GM21447 (cell line): ENCODE data around the gene FBXW2.

Source experiments
- ATAC-seq: cut with Tn5 transposase; IDR thresholded peaks from one replicate; pipeline ENCODE4 v1.9.1; 2021; ENCODE audit not compliant: unreplicated experiment

The FBXW2 gene

GRCh38 chr9:120745278-120745677, 47.9 kb downstream of the FBXW2 start:
- no peak for ATAC-seq

DNA sequence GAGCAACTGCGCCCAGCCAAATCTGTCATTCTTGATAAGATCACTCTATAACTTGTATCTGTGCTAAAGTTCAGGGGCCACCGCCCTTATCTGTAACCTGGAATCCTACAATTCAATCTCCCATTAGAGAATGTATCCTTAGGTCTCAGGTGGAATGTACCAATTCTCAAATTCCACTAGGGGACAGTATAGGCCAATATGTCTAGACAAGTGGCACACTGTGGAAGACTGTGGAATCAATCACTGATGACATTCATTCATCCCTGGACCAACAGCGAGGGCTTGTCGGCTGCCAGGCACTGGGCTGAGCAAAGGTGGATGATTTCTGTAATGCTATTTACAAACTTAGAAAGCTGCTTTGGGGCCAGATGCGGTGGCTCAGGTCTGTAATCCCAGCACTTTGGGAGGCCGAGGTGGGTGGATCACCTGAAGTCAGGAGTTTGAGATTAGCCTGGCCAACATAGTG, 50.2 kb downstream of the FBXW2 start:
- no peak for ATAC-seq

- ATAC-seq, result no peak
These were observed 51.5 kb downstream of the FBXW2 start for GRCh38 chr9:120741701-120742100.

DNA sequence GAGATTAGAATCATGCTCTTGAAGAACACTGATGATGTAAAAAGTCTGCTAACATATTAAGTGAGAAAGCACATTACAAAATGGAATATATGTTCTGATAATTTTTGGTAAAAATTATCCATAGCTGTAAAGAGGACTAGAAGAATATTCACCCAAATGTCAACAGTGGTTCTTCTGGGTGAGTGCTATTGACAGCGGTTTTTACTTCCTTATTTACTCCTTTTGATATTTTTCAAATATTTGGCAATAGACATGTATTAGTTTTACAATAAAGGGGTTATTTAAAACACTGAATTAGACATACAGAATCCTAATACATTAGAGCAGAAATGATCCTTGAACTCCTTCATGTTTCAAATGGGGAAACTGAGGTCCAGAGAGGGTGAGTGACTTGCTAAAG, 52.0 kb downstream of the FBXW2 start:
- ATAC-seq, result no peak

DNA sequence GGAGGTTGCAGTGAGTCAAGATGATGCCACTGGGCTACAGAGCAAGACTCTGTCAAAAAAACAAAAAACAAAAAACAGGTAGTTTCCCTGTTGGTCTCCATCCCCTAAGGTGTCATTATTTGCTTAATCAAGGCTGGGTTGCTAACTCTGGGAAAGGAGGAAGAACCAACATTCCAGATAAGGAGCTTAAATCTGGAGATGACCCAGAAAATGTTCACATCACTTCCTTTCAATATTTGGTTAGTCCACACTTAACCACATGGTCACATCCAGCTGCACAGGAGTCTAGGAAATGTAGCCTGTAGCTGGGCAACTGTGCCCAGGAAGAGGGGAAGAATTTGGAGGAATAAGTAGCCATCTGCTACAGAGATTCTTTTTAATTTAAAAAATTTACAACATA, 53.1 kb downstream of the FBXW2 start:
- no peak for ATAC-seq

GRCh38 chr9:120737416-120738165, 55.6 kb downstream of the FBXW2 start:
- no peak for ATAC-seq

DNA sequence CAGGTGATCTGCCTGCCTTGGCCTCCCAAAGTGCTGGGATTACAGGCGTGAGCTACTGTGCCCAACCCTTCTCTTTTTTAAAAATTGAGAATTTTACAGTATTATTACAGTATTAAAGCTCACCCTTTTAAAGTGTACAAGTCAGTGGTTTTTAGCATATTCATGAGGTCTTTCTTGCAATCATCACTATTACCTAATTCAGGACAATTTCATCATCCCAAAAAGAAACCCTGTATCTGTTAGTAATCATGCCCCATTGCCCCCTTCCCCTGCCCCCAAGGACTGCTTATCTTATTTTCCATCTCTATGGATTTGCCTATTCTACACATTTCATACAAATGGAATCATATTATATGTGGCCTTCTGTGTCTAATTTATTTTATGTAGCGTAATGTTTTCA, 56.3 kb downstream of the FBXW2 start:
- no peak for ATAC-seq

DNA sequence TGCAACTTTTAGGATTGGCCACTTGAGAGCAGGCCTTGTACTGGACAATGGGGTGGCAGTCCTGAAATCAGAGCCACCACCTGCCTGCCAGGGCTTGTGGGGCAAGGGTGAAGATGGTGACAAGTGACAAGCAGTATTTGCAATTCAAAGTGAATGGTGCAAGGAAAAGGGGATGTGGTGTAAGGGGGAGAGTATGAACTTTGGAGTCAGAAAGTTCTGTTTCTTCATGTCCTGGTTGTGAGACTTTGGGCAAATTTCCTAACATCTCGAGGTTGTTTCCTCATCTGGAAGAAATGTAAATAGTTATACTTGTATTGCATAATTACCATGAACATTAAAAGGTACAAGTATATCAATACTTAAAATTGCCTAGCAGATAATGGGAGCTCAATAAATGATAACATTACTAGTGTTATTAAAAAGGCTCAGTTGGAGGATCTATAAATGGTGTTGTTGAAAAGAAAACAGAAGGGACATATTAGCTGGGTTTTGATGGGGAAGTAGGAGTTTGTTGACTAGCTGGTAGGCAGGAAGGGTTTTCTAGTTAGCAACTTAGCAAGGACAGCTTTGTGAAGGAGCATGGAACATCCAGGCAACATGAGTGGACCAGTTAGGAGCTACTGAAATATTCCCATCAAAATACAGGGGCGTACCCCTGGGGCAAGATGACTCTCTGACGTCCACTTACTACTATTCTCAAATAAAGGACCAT, 57.6 kb downstream of the FBXW2 start:
- ATAC-seq, result no peak

GRCh38 chr9:120734607-120735410, 58.4 kb downstream of the FBXW2 start:
- ATAC-seq, result no peak

GRCh38 chr9:120733190-120733589, 60.0 kb downstream of the FBXW2 start:
- ATAC-seq, result no peak

GRCh38 chr9:120730654-120731514, 62.3 kb downstream of the FBXW2 start:
- ATAC-seq, result no peak

DNA sequence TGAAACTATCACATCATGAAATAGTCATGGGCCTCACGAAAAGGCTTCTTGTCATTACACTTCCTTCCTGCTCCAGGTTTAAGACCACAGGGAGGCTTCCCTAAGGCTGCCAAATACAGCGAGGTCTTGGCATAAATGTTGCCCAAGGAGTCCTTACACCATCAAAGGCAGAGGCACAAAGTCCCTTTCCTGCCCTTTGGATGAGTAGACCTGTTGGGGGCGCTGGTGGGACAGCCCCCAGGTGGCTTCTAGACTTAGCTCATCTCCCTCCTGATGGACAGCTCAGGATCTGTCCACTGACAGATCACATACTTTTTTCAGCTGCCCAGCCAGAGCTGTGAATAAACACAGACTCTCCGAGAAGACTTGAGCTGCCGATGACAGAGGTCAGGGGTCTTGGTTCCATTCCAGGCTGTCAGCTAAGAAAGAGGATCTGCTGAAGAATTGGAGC, 63.4 kb downstream of the FBXW2 start:
- ATAC-seq, result no peak

DNA sequence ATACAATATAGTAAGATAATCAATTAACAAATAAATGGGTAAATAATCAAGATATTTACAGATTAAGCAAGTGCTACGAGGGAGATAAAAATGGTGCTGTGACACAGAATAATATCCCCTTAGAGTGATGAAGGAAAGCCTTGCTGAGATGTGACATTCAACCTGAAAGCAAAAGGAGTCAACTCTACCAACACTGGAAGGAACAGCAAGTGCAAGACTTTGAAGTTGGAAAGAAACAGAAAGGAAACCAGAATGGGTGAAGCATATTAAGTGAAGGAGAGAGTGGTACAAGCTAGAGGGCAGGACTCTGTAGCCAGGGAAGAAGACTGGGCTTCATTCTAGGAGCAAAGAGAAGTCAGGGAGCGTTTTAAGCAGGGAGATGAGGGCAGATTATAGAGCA, 66.7 kb downstream of the FBXW2 start:
- no peak for ATAC-seq

GRCh38 chr9:120725907-120726306, 67.3 kb downstream of the FBXW2 start:
- ATAC-seq, result no peak

- ATAC-seq, result no peak
These were observed 68.3 kb downstream of the FBXW2 start for GRCh38 chr9:120724757-120725400.

- no peak for ATAC-seq
These were observed 69.7 kb downstream of the FBXW2 start for GRCh38 chr9:120723565-120723964.

GRCh38 chr9:120720404-120720803, 72.8 kb downstream of the FBXW2 start:
- ATAC-seq, result no peak

- ATAC-seq, result no peak
These were observed 74.9 kb downstream of the FBXW2 start for GRCh38 chr9:120718316-120718715.

GRCh38 chr9:120717176-120717575, 76.0 kb downstream of the FBXW2 start:
- no peak for ATAC-seq

- no peak for ATAC-seq
These were observed 76.7 kb downstream of the FBXW2 start for GRCh38 chr9:120716483-120716882.
